Skin epidermis (tissue), 12 donors: ENCODE results near the gene FRMD5.

Experiments
- H3K27ac ChIP-seq, 21 experiments: fragments of 200-600 bp; sonication (generic) in 11 of 21; one replicate each; pipeline ENCODE4 v1.5.0; 2020; ENCODE audit warnings: mild to moderate bottlenecking in 3 of 21, inconsistent platforms in 2 of 21, moderate library complexity in 2 of 21
- H3K4me3 ChIP-seq, 7 experiments: fragments of 200-600 bp; sonication (generic) in 2 of 7; one replicate each; pipeline ENCODE4 v1.5.0; 2020; ENCODE audit warnings: inconsistent platforms in 2 of 7, mild to moderate bottlenecking in 2 of 7, moderate library complexity in 1 of 7

Gene FRMD5

DNA sequence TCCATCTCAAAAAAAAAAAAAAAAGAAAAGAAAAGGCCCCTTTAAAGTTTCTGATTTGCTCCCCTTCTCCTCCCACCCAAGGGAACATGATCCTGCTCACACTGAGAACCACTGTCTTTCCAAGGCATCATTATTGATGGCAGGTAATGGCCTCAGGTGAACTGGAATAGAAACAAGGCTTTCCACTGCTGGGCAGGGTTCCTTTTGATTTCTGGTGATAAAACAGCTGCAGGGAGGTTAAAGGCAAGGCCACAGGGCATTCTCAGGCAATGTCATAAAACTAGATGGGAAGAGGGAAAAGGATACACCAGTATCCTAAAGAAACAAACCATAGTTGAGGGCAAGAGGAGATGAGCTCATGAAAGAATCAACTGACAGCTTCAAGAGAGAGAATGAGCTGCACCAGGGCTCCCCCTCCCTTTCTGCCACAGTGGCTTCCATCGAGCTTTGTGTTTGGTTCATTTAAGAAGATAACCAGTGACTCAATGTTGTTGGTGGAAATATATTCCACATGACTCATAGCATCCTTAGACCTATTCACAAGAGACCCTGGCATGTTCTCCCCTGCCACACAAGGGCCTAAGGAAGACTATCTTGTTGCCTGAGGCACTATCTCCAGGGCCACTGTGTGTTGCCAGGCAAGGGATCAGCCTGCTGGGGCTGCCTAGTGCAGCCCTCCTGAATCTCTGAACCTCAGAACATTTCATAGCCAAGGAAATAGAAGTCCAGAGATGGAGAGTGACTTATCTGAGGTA, 281.9 kb downstream of the FRMD5 start:
- Histone ChIP-seq H3K4me3 (no peak overlapping the region), H3K27ac (peak overlapping the region in 2 of 21 experiments; percentile 27)

DNA sequence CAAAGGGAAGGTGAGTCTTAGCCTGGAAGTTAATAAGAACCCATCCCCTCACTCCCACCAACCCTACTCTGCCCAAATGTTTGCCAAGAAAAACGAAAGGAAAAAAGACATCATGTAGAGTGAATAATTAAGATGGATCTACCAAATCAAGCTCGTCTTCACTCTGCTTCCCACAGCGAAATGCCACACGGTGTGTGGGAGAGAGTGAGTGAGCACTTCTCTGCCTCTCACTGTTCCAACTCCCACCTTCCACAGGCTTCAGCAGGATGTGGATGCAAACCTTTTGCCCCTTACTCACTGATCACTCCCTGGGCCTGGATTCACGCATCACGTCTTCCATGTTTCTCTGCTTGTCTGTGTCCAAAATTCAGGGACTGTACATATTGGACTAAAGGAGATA, 282.9 kb downstream of the FRMD5 start:
- Histone ChIP-seq H3K27ac (no peak overlapping the region), H3K4me3 (no peak overlapping the region)

DNA sequence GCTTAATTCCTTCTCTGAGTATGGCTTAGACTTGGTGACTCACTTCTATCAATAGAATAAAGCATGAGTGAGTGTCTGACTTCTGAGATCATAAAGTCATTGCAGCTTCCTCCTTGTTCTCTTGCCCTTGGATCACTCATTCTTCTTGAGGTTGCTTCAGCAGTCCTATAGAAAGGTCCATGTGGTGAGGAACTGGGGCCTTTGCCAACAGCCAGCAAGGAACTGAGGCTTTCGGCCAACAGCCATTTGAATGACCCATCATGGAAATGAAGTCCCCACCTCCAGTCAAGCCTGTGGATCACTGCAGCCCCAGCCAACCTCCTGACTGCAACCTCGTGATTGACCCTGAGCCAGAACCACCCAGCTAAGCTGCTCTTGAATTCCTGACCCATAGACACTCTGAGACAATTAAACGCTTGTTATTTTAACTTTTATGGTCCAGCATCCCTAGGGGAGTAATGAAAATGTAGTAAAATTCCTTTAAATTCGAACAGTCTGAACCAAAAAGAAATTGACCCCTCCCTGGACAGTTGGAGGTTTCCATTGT, 283.8 kb downstream of the FRMD5 start:
- no peak overlapping the region for H3K27ac ChIP-seq
- no peak overlapping the region for H3K4me3 ChIP-seq

GRCh38 chr15:43908516-43909050, 286.5 kb downstream of the FRMD5 start:
- Histone ChIP-seq H3K27ac (no peak overlapping the region), H3K4me3 (no peak overlapping the region)

DNA sequence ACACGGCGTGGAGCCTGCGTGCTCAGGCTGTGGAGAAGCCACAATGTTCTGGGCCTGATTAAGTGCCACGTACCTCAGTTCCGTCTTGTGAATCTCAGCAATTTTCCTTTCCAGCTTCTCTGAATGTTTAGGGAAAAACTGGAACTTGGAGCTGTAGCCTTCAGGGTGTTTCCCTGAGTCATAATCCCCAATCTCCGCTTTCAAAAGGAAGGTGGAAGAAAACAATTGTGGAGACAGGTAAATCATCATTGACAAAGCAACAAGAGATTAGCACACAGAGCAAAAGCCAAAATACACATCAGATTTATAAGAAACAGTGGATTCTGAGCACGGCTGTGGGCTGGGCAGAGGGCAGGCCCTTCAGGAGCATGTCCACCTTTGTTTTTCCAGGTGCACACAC, 289.3 kb downstream of the FRMD5 start:
- Histone ChIP-seq H3K4me3 (no peak overlapping the region), H3K27ac (no peak overlapping the region)

- Histone ChIP-seq H3K4me3 (no peak overlapping the region), H3K27ac (no peak overlapping the region)
These were observed 291.2 kb downstream of the FRMD5 start for GRCh38 chr15:43903864-43904290.

GRCh38 chr15:43901495-43901894, 293.6 kb downstream of the FRMD5 start:
- Histone ChIP-seq H3K27ac (no peak overlapping the region), H3K4me3 (no peak overlapping the region)

DNA sequence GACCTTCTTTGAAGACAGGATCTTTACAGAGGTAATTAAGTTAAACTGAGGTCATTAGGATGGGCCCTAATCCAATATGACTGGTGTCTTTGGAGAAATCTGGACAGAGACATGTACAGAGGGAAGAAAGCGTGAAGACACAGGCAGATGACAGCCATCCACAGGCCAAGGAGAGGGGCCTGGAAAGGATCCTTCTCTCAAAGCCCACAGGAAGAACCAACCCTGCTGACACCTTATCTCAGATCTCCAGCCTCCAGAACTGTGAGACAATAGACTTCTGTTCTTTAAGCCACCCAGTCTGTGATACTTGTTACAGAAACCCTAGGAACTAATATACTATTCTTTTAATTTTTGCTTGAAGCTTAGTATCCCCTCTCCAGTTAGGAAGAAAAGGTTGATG, 294.1 kb downstream of the FRMD5 start:
- Histone ChIP-seq H3K27ac (no peak overlapping the region), H3K4me3 (no peak overlapping the region)

DNA sequence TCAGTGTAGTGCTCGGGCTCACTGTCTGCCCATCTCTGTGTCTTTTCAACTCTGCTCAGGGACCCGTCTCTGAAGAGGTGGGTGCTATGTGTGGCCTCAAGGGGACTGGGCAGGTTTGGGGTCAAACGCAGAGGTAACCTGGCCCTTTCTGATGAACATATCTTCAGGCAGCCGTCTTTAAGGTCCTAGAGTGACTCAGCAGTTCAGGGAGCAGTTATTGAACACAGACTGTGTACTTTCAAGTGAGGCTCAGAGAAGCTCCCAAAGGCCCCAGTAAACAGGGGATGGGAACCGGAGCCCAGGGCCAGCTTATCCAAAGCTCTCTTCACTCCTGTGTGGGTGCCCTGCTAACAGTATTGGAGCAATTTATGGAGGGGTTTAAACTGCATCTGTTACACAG, 295.1 kb downstream of the FRMD5 start:
- Histone ChIP-seq H3K4me3 (no peak overlapping the region), H3K27ac (no peak overlapping the region)

DNA sequence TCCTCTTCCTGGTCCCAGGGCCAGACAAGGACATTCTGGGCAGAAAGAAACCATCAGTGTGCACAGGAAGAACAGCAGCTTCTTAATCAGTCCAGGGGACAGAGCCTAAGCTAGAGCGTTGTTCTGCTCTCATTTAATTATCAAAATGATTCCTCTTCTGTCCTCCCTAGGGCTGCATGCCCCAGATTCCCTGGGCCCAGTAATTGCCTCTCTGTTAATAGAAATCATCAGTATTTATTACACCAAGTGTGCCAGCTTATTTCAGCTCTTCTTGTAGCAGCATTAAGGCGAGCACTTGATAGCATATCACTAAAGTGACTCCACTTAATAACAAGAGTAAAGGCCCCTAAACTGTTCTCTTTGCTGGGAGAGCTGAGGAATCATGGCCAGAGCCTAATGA, 296.2 kb downstream of the FRMD5 start:
- Histone ChIP-seq H3K27ac (no peak overlapping the region), H3K4me3 (no peak overlapping the region)

GRCh38 chr15:43896543-43896942, 298.5 kb downstream of the FRMD5 start:
- Histone ChIP-seq H3K4me3 (no peak overlapping the region), H3K27ac (no peak overlapping the region)

GRCh38 chr15:43895586-43895985, 299.5 kb downstream of the FRMD5 start:
- H3K4me3 ChIP-seq: no peak overlapping the region
- H3K27ac ChIP-seq: no peak overlapping the region

- no peak overlapping the region for H3K4me3 ChIP-seq
- no peak overlapping the region for H3K27ac ChIP-seq
These were observed 301.1 kb downstream of the FRMD5 start for GRCh38 chr15:43893956-43894355.

GRCh38 chr15:43889042-43889441, 306.0 kb downstream of the FRMD5 start:
- Histone ChIP-seq H3K27ac (no peak overlapping the region), H3K4me3 (no peak overlapping the region)

DNA sequence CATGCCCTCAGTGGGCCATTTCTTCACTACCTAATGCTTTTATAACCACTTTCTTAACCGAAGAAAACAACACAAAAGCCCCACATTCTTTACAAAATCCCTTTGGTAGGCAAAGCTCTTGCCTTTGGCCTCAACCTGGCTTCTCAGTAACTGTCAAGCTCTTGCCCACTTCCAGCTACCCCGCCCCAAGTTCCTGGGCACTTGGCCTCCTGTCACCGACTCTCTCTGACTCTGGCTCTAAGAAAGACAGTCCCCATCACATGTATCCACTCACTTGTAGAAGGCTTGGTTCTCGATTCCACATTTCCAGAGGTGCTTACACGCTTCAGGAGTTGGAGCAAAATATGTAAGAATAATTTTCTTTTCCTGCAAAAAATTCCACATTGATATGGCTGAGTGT, 307.2 kb downstream of the FRMD5 start:
- Histone ChIP-seq H3K4me3 (no peak overlapping the region), H3K27ac (no peak overlapping the region)

DNA sequence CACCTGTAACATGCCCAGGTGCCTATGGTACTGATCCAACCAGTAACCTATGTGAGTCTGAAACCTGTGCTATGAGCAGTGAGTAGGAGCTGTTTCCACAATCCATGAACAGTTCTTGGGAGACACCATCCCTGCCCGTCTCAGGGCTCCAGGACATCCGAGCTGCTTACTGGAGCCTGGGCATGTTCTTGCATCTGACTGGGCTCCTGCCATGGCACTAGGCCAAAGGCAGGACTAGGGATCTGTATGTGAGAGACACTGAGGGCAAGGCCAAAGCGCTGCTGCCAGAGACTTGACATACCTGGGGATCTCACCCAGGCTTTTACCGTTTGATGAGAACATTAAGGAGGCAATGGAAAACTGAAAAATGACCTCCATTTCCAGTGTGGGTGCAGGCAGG, 308.5 kb downstream of the FRMD5 start:
- H3K27ac ChIP-seq: no peak overlapping the region
- H3K4me3 ChIP-seq: no peak overlapping the region

DNA sequence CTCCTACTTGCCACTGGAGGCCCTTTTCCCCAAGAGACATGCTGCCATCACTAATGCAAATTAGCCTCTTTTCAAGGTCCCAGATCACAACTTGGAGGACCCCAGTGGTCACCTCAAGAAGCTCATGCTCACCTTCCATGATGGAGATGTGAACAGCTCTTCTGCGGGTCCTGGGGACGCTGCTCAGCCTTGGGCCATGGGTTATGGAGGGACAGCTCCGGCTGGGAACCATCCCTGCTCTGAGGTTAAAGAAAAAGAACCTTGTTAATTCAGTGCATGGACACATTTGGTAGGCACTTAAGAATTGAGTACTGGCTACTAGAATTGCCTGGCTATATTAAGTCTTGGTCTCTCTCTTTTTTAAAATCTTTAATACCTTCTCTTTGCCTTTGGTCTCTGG, 311.5 kb downstream of the FRMD5 start:
- no peak overlapping the region for H3K4me3 ChIP-seq
- H3K27ac ChIP-seq: no peak overlapping the region

- no peak overlapping the region for H3K27ac ChIP-seq
- H3K4me3 ChIP-seq: no peak overlapping the region
These were observed 313.1 kb downstream of the FRMD5 start for GRCh38 chr15:43881944-43882343.

GRCh38 chr15:43881245-43881644, 313.8 kb downstream of the FRMD5 start:
- no peak overlapping the region for H3K4me3 ChIP-seq
- H3K27ac ChIP-seq: no peak overlapping the region

DNA sequence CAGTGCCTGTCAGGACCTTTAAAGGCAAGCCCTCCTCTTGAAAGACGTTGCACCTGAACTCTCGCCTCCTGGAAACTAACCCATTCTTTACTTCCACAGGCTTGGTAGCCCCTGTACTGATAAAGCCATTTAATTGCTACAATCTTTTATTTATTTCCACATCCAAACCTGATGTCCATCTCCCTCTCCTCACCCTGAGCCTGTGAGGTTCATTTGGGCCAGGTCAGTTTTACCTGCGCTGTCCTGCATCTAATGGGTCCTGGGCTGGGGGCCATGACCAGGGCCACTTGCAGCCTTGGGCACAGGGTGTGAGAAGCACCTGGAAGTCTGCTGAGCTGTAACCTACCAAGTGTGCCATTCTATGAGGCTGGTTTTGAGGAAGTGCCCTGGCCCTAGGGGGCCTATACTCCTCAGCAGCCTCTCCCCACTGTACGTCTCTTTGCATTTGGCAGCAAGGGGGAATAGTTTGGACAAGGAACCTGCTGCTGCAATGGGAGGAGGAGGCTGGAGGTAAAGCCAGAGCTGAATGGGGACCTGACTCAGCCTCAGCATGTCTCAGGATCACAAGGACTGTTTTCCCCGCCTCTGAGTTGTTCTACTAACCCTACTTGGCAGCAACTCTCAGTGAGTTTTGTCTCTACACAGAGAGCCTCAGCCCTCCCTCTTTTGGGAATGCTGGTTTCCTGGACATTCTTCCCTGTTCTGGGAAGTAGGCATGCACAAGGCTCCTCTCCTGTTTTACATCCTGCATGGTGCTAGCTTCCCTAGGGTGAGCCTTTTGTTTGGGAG, 314.5 kb downstream of the FRMD5 start:
- no peak overlapping the region for H3K4me3 ChIP-seq
- H3K27ac ChIP-seq: no peak overlapping the region
